Uterus (tissue), 2 donors: ENCODE results near the gene PKD2.
"Not testable (repeated sequence)": the region's sequence is repeated elsewhere in the genome, so short reads cannot be mapped to it uniquely, and the experiment has no call there.

ENCODE experiments used
- POLR2A ChIP-seq, 2 donors: fragments of 450-650 bp; IDR thresholded peaks; one replicate each; pipeline ENCODE4 v1.6.1; 2016; ENCODE audit warnings: antibody characterized with exemption in 2 of 2, mild to moderate bottlenecking in 1 of 2, moderate library complexity in 1 of 2
- TF ChIP-seq, protein P1 (sequence below), 4 experiments: fragments of 200-600 bp in 2 of 4; fragments of 450-650 bp in 2 of 4; sonication (generic) in 2 of 4; IDR thresholded peaks; one replicate each; pipeline ENCODE4 v1.5.1; 2016 to 2019; ENCODE audit warnings: antibody characterized with exemption in 4 of 4, mild to moderate bottlenecking in 2 of 4, moderate library complexity in 1 of 4

- not testable (repeated sequence) for TF ChIP-seq POLR2A (IDR thresholded peaks at IDR 0.05)
- TF ChIP-seq, protein P1, sequence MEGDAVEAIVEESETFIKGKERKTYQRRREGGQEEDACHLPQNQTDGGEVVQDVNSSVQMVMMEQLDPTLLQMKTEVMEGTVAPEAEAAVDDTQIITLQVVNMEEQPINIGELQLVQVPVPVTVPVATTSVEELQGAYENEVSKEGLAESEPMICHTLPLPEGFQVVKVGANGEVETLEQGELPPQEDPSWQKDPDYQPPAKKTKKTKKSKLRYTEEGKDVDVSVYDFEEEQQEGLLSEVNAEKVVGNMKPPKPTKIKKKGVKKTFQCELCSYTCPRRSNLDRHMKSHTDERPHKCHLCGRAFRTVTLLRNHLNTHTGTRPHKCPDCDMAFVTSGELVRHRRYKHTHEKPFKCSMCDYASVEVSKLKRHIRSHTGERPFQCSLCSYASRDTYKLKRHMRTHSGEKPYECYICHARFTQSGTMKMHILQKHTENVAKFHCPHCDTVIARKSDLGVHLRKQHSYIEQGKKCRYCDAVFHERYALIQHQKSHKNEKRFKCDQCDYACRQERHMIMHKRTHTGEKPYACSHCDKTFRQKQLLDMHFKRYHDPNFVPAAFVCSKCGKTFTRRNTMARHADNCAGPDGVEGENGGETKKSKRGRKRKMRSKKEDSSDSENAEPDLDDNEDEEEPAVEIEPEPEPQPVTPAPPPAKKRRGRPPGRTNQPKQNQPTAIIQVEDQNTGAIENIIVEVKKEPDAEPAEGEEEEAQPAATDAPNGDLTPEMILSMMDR (IDR thresholded peaks at IDR 0.05) = not testable (repeated sequence)
These were observed 100.7 kb downstream of the PKD2 start for GRCh38 chr4:88108108-88108465.
